C4-2B (cell line): ENCODE data around the gene PACSIN1.

Source experiments
- ZFX ChIP-seq: fragments of 450-650 bp; IDR thresholded peaks from 2 replicates; pipeline ENCODE4 v1.6.1; 2017
- TF ChIP-seq, protein P1 (sequence below): fragments of 450-650 bp; conservative IDR thresholded peaks from 2 replicates; pipeline ENCODE4 v1.5.1; 2017; ENCODE audit warnings: mild to moderate bottlenecking

DNA sequence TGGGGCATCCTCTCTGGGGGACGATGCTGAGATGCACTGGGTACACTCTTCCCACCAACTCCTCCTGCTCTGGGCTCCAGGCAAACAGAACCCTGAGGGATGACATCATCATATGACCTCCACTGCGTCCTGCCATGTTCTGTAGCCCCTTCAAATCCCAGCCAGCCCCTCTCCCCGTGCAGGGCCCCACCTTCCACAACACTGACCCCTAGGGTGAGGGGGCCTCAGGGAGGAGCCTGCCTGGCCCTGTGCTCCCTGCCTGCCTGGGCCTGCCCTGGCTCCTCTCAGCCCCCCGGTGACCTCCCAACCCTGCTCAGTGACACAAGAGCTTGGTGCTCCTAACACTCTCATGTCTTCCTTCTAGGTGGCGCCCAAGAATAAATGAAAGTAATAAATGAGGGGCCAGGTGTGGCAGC, 99.9 kb downstream of the PACSIN1 start:
- TF ChIP-seq, protein P1, sequence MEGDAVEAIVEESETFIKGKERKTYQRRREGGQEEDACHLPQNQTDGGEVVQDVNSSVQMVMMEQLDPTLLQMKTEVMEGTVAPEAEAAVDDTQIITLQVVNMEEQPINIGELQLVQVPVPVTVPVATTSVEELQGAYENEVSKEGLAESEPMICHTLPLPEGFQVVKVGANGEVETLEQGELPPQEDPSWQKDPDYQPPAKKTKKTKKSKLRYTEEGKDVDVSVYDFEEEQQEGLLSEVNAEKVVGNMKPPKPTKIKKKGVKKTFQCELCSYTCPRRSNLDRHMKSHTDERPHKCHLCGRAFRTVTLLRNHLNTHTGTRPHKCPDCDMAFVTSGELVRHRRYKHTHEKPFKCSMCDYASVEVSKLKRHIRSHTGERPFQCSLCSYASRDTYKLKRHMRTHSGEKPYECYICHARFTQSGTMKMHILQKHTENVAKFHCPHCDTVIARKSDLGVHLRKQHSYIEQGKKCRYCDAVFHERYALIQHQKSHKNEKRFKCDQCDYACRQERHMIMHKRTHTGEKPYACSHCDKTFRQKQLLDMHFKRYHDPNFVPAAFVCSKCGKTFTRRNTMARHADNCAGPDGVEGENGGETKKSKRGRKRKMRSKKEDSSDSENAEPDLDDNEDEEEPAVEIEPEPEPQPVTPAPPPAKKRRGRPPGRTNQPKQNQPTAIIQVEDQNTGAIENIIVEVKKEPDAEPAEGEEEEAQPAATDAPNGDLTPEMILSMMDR: no peak
- TF ChIP-seq ZFX: no peak
